ENCODE measurements around the gene SPACA6.

Gene SPACA6

DNA sequence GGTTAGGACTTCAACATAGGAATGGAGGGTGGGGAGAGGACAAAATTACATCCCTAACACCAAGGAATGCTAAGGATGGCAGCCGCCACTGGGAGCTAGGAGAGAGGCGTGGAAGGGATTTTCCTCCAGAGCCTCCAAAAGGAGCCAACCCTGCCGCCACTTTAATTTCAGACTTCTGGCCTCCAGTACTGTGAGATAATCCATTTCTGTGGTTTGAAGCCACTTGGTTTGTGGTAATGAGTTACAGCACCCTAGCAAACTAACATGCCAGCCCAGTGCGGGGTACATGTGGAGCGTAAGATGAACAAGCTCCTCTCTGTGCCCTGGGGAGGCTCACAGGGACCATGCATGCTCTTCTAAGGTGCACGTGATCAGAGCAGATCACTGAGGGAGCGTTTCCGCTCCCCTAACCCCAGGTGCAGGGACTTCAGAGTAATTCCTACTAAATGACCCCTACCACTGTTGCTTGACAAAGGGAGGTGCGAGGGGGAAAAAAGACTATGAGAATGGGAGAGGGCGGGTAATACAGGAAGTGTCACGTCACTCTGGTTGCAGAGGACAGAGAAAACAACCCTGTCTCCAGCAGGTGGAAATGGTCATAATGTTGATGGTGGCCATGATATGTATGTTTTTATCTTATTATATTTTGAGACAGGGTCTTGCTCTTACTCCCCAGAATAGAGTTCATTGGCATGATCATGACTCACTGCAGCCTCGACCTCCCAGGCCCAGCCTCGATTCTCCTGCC lies 46.5 kb downstream of the SPACA6 start:
- no peak for DNase-seq

- DNase-seq, result no peak
Observed at GRCh38 chr19:51740356-51740755, 47.2 kb downstream of the SPACA6 start.

DNA sequence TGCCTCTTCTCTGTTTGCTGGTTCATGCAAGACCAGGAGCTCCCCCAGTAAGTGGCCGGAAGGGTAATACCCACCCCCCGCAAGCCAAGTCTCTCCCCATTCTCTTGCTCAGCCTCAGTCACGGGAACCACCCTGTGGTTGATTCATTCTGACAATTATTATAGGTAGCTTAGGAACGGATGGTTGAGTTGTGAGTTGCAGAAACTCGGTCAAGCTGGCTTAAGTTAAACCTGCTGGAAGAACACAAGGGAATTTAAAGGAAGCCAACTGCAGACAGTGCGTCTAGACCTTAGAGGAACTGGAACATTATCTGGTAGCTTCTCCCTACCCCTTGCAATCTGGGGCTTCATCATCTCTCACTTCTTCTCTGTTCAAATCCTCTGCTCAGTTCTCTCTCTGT lies 49.7 kb downstream of the SPACA6 start:
- DNase-seq, result no peak

DNA sequence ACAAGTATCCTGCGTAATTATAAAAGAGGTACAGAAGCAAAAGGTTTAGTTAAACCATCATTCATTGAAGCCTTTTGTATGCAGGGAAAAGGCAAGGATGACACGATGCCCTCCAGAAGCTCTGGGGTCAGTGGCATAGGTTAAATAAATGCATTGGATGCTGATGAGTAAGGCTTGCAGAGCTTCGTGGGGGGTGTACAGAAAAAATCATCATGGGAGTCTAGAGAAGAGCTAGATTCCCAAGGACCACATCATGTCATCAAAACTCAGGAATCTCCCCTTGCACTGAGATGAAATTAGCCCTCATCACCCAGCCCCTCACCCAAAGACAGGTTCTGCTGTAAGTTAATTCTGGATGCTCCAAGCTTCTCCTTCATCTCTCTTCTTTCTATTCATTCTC lies 50.3 kb downstream of the SPACA6 start:
- no peak for DNase-seq

DNA sequence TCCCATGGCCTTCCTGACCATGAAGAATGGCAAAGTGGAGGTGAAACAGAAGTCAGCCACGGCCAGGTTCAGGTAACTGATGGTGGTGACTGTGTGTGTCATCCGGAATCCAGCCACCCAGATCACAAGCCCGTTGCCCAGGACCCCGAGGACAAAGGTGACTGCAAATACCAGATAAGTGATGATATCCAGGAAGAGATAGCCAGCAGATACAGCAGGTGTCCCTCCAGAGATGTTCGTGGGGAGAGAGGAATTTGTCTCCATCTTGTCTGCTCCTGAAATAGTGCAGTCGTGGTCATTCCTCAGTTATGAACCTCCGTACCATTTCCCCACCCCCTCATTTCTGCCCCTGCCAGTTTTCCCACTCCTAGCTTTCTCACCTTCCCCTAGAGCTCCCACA lies 53.6 kb downstream of the SPACA6 start:
- no peak for DNase-seq

GRCh38 chr19:51749979-51750378 lies 56.8 kb downstream of the SPACA6 start:
- no peak for DNase-seq

DNA sequence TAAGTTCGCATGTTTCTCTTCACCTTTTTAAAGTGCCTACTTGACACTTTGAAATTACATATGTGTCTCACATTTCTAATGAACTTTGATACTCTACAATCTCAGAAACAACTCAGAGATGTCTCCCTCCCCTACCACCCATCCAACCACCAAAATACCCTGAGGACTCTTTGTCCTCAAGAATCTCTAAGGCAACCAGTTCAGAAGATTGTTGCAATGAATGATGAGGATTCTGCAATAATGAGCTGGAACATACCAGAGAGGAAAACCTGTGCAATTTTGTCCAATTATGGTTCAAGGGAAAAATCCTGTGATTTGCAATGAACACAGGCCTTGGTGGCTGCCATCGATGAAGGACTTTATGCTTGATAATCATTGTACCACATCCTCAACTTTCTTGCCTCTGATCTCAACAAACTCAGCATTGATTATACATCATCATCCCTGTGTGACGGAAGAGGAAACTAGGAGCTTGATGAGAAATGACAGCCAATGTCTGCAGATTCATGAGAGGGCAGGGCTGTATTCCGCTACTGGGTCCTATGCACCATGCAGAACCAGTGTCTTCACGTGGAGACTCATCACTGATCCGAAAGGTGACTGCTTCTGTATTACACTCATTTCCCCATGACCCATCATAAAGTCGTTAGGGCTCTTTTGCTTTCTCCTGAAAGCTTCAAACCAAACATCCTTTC lies 57.4 kb downstream of the SPACA6 start:
- DNase-seq, result no peak

GRCh38 chr19:51751655-51752054 lies 58.5 kb downstream of the SPACA6 start, which contains the start of gene FPR1:
Gene FPR1, minus strand, starts transcription at chr19:51751878. Its CDS starts 4,884 bp downstream, at chr19:51746994.
- no peak for DNase-seq

GRCh38 chr19:51754109-51754508 lies 61.0 kb downstream of the SPACA6 start:
- no peak for DNase-seq

- no peak for DNase-seq
Observed at GRCh38 chr19:51754770-51755169, 61.6 kb downstream of the SPACA6 start.

Data from activated effector memory CD4-positive, alpha-beta T cell treated with Interleukin-2 at 50 U/mL for 16 hours (primary cell).